HUES64 (cell line): ENCODE data around the gene CDKN3. TPM values are rescaled to one million over a fixed set of nuclear protein-coding genes. Genes with fewer than 3 reads are reported as not detected.

ENCODE experiments used
- H3K27ac ChIP-seq: 2 replicates; pipeline ENCODE4 v1.7.0; 2013; ENCODE audit warnings: low read depth, low read length, inconsistent platforms
- H3K27me3 ChIP-seq: 2 replicates; pipeline ENCODE4 v1.6.1; 2013; ENCODE audit warnings: mild to moderate bottlenecking, low read length; ENCODE audit not compliant: insufficient read depth
- H3K36me3 ChIP-seq: 2 replicates; pipeline ENCODE4 v1.6.1; 2013; ENCODE audit warnings: mild to moderate bottlenecking, low read length; ENCODE audit not compliant: insufficient read depth
- H3K4me1 ChIP-seq: 2 replicates; pipeline ENCODE4 v1.6.1; 2013; ENCODE audit warnings: mild to moderate bottlenecking, low read length, moderate library complexity; ENCODE audit not compliant: insufficient read depth
- H3K4me3 ChIP-seq: 2 replicates; pipeline ENCODE4 v1.5.1; 2013; ENCODE audit warnings: mild to moderate bottlenecking, low read length, moderate library complexity
- H3K9ac ChIP-seq: 2 replicates; pipeline ENCODE4 v1.6.1; 2013; ENCODE audit warnings: mild to moderate bottlenecking, low read depth, low read length
- H3K9me3 ChIP-seq: 2 replicates; pipeline ENCODE4 v1.6.1; 2013; ENCODE audit warnings: low read depth, low read length; ENCODE audit not compliant: insufficient read depth
- WGBS: fragments of 150-250, 120-280 bp; methylation state at CpG from one replicate; pipeline ENCODE4 v1.1.7; 2013; ENCODE audit warnings: missing lambda C conversion rate; 5-methylcytosine and 5-hydroxymethylcytosine counted together
- polyA plus RNA-seq, 2 experiments: library from polyadenylated mRNA; stranded (reverse); fragments of 50-300 nt; gene quantifications; one replicate each; pipeline ENCODE4 v1.2.3, GENCODE V29; 2013

CDKN3 gene
- 59.6 TPM for polyA plus RNA-seq (2013, experiment 1 of 2)
- 83.2 TPM for polyA plus RNA-seq (2013, experiment 2 of 2)

GRCh38 chr14:54396493-54397335, at the start of gene CDKN3:
Gene CDKN3, plus strand, starts transcription at chr14:54397007. Its CDS starts 62 bp downstream, at chr14:54397069.
- Histone ChIP-seq H3K4me3 (peak within 1 kb of the TSS; percentile 89), H3K36me3 (peaks cover 18% of the 10 kb centered on the region), H3K27ac (no peak within 1 kb of the TSS), H3K9me3 (no peaks in the 10 kb centered on the region), H3K9ac (peak within 1 kb of the TSS; percentile 76), H3K27me3 (peaks cover 6% of the 10 kb centered on the region; the same call in 1 of the 2 replicates), H3K4me1 (0 out of 2 replicates have a peak, but pooled peaks cover 2% of the 10 kb centered on the region)
- 2% methylated on average over 76 of the region's 76 CpGs for WGBS

DNA sequence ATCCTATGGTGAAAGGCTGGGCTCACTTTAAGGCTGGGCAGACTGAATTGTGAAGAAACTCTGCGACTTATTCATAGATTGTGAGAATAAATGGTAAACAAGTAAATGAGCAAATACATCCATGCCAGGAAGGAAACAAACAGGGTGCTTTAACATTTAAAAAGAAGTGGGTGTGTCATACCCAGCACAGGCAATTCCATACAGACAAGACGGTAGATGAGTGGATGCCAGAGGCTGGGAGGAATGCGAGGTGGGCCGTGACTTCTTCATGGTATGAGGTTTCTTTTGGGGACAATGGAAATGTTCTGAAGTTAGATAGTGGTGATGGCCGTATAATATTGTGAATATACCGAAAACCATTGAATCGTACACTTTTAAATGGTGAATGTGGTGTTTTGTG, 49.8 kb upstream of the CDKN3 start:
- no peak overlapping the region for H3K9ac ChIP-seq
- no peaks in the 10 kb centered on the region for H3K9me3 ChIP-seq
- 66% methylated on average over 7 of the region's 7 CpGs for whole genome bisulfite sequencing
- peaks cover 14% of the 10 kb centered on the region for H3K4me1 ChIP-seq
- H3K27ac ChIP-seq, result no peak overlapping the region
- no peaks in the 10 kb centered on the region for H3K36me3 ChIP-seq
- H3K27me3 ChIP-seq, result no peaks in the 10 kb centered on the region
- H3K4me3 ChIP-seq, result no peak overlapping the region

GRCh38 chr14:54348001-54348611, 48.7 kb upstream of the CDKN3 start:
- WGBS, result 48% methylated on average over 4 of the region's 5 CpGs
- Histone ChIP-seq H3K4me3 (no peak overlapping the region), H3K36me3 (no peaks in the 10 kb centered on the region)

GRCh38 chr14:54348923-54349620, 47.7 kb upstream of the CDKN3 start:
- Histone ChIP-seq H3K4me3 (no peak overlapping the region), H3K9ac (no peak overlapping the region), H3K27me3 (no peaks in the 10 kb centered on the region), H3K36me3 (no peaks in the 10 kb centered on the region), H3K27ac (no peak overlapping the region), H3K4me1 (peaks cover 6% of the 10 kb centered on the region; the same call in 1 of the 2 replicates), H3K9me3 (peaks cover 11% of the 10 kb centered on the region)
- 87% methylated on average over 23 of the region's 24 CpGs for WGBS

More at GRCh38 chr14:54348001-54348611, 48.7 kb upstream of the CDKN3 start:
- Histone ChIP-seq H3K4me1 (peaks cover 14% of the 10 kb centered on the region), H3K27me3 (no peaks in the 10 kb centered on the region), H3K9me3 (peaks cover 2% of the 10 kb centered on the region), H3K27ac (no peak overlapping the region), H3K9ac (no peak overlapping the region)

GRCh38 chr14:54349713-54350112, 47.1 kb upstream of the CDKN3 start:
- no peak overlapping the region for H3K9ac ChIP-seq
- H3K27ac ChIP-seq, result no peak overlapping the region
- H3K4me1 ChIP-seq, result peaks cover 6% of the 10 kb centered on the region; the same call in 1 of the 2 replicates
- peaks cover 18% of the 10 kb centered on the region for H3K9me3 ChIP-seq
- H3K4me3 ChIP-seq, result no peak overlapping the region
- WGBS, result 97% methylated on average over 2 of the region's 2 CpGs
- no peaks in the 10 kb centered on the region for H3K27me3 ChIP-seq
- no peaks in the 10 kb centered on the region for H3K36me3 ChIP-seq

DNA sequence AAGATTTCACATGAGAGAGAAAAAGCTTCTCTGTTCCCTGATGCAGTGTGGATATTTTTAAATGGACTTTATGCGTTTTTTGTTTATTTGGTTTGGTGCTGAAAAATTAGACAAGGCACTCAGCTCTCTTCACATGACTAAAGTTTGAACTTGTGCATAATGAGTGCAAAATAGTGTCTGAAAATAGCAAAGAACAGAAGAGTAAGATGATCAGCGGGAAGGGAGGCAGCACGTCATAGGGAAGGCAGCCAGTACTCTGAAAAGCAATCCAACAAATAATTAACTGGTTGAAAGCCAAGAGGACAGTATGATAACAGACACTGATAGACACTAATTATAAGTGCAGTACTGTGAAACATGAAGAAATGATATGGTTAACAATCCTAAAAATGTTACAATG, 46.6 kb upstream of the CDKN3 start:
- WGBS, result 96% methylated on average over 3 of the region's 3 CpGs
- no peak overlapping the region for H3K4me3 ChIP-seq
- peaks cover 6% of the 10 kb centered on the region; the same call in 1 of the 2 replicates for H3K4me1 ChIP-seq
- H3K9ac ChIP-seq, result no peak overlapping the region
- no peaks in the 10 kb centered on the region for H3K27me3 ChIP-seq
- no peaks in the 10 kb centered on the region for H3K36me3 ChIP-seq
- peaks cover 23% of the 10 kb centered on the region for H3K9me3 ChIP-seq
- H3K27ac ChIP-seq, result no peak overlapping the region

DNA sequence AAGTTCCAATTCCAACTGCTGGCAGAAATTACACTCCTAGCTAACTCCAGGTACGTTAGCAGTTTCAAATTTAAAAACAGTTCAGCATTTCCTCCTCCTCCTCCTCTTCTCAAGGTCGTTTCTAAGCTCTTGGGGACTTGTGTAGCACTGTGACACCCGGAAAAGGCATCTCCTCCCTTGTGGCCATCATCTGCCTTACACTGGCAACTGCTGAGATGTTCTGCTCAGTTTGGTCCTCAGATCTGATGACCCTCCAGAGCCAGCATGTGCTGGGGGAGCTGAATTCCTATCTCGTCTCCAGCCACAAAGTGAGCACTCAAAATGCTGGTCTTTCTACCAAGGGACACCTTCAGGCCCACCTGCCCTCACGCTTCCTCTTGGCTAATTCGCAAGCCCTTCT, 43.5 kb upstream of the CDKN3 start:
- Histone ChIP-seq H3K9ac (no peak overlapping the region), H3K4me3 (no peak overlapping the region), H3K9me3 (peaks cover 23% of the 10 kb centered on the region), H3K36me3 (no peaks in the 10 kb centered on the region), H3K4me1 (no peaks in the 10 kb centered on the region), H3K27ac (no peak overlapping the region), H3K27me3 (no peaks in the 10 kb centered on the region)
- 93% methylated on average over 6 of the region's 6 CpGs for whole genome bisulfite sequencing

GRCh38 chr14:54353694-54354093, 43.1 kb upstream of the CDKN3 start:
- H3K27me3 ChIP-seq, result no peaks in the 10 kb centered on the region
- no peaks in the 10 kb centered on the region for H3K36me3 ChIP-seq
- 92% methylated on average over 2 of the region's 2 CpGs for WGBS
- peaks cover 23% of the 10 kb centered on the region for H3K9me3 ChIP-seq
- H3K9ac ChIP-seq, result no peak overlapping the region
- no peaks in the 10 kb centered on the region for H3K4me1 ChIP-seq
- H3K27ac ChIP-seq, result no peak overlapping the region
- H3K4me3 ChIP-seq, result no peak overlapping the region

GRCh38 chr14:54354096-54354495, 42.7 kb upstream of the CDKN3 start:
- Histone ChIP-seq H3K27me3 (no peaks in the 10 kb centered on the region), H3K4me3 (no peak overlapping the region), H3K27ac (no peak overlapping the region), H3K9me3 (peaks cover 23% of the 10 kb centered on the region), H3K36me3 (no peaks in the 10 kb centered on the region), H3K4me1 (no peaks in the 10 kb centered on the region), H3K9ac (no peak overlapping the region)

GRCh38 chr14:54354968-54355641, 41.7 kb upstream of the CDKN3 start:
- no peak overlapping the region for H3K27ac ChIP-seq
- H3K4me3 ChIP-seq, result no peak overlapping the region
- H3K9me3 ChIP-seq, result peaks cover 23% of the 10 kb centered on the region
- no peaks in the 10 kb centered on the region for H3K27me3 ChIP-seq
- no peaks in the 10 kb centered on the region for H3K4me1 ChIP-seq
- H3K36me3 ChIP-seq, result no peaks in the 10 kb centered on the region
- H3K9ac ChIP-seq, result no peak overlapping the region
